ENCODE measurements around the gene PYGO2.

Gene PYGO2, protein sequence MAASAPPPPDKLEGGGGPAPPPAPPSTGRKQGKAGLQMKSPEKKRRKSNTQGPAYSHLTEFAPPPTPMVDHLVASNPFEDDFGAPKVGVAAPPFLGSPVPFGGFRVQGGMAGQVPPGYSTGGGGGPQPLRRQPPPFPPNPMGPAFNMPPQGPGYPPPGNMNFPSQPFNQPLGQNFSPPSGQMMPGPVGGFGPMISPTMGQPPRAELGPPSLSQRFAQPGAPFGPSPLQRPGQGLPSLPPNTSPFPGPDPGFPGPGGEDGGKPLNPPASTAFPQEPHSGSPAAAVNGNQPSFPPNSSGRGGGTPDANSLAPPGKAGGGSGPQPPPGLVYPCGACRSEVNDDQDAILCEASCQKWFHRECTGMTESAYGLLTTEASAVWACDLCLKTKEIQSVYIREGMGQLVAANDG

DNA sequence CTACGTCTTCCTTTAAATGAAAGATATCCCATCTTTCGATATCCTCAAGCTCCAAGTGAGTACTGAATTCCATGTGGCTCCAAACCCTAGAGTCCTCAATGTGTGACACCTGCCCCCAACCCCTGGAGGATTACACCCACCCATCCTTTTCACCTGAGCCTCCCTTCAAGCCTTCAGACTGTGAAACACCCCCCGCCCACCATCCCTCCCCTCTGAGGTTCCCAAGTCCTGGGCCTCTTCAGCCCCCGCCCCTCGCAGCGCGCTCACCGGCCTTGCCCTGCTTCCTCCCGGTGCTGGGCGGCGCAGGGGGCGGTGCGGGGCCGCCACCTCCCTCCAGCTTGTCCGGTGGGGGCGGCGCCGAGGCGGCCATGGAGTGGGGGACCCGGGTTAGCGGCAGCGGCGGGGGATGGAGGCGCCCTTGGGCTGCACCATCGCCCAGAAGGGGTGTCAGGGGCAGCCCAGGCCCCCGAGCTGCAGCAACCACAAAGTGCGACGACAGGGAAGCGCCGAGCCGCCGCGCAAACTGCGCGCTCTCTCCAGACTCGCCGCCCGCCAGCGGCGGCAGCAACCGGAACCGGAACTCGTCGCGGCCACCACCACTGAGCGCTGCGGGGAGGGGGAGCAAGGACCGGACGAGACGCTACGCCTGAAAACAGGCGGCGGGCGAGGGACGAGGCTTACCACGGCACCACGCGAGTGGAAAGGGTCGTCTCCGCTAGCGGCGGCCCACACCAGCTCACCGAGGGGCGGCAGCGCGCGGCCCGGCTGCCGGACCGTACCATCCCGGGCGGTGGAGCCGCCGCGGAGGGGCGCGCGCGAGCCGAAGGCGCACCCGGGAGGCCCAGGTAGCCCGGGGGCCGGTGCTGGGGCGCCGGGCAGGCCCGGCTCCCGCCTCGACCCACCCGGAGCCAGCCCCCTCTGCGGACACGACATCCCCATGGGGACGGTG is at the start of gene PYGO2:
Gene PYGO2 (minus strand): TSS at position 576 of the 949 bp plus-strand sequence. CDS start 206 bp downstream, at position 370.
- H3K4me3 Mint-ChIP-seq: peak within 1 kb of the TSS; percentile 87
- ATAC-seq (ENCODE audit: low read depth) (peak; percentile 79), DNase-seq (ENCODE audit: low spot score in 2 of 2) (peak; percentile 74 to 90)
- H3K9me3 Mint-ChIP-seq: no peaks in the 10 kb centered on the region
- peaks cover 10% of the 10 kb centered on the region for H3K36me3 Mint-ChIP-seq
- H3K27me3 Mint-ChIP-seq: no peaks in the 10 kb centered on the region
- H3K4me1 Mint-ChIP-seq: peaks cover 15% of the 10 kb centered on the region
- peak within 1 kb of the TSS; percentile 81 for H3K27ac Mint-ChIP-seq

DNA sequence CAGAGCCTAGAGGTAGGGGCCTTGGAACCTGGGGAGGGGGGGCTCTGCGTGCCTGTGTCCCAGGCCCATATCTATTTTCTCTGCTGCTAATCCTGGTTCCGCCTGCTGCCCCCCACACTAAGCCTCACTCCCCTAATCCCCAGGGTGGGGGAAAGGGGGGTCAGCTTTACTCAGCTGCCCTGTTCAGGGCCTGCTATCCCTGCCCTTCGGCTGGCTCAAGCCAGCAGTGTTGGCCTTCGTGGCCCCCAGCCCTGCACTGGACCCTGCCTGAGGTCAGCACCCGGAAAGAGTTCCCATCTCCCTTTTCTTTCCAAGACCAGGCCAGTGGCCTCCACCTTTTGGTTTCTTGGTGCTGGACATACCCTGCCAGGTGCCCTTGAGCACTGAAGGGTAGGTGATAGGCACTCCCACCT is 49.4 kb upstream of the PYGO2 start:
- no peaks in the 10 kb centered on the region for H3K27me3 Mint-ChIP-seq
- H3K4me3 Mint-ChIP-seq: no peak overlapping the region
- peaks cover 7% of the 10 kb centered on the region for H3K36me3 Mint-ChIP-seq
- H3K9me3 Mint-ChIP-seq: no peaks in the 10 kb centered on the region
- ATAC-seq (ENCODE audit: low read depth) (no peak), DNase-seq (ENCODE audit: low spot score in 2 of 2) (no peak)
- H3K27ac Mint-ChIP-seq: no peak overlapping the region
- H3K4me1 Mint-ChIP-seq: peaks cover 63% of the 10 kb centered on the region

DNA sequence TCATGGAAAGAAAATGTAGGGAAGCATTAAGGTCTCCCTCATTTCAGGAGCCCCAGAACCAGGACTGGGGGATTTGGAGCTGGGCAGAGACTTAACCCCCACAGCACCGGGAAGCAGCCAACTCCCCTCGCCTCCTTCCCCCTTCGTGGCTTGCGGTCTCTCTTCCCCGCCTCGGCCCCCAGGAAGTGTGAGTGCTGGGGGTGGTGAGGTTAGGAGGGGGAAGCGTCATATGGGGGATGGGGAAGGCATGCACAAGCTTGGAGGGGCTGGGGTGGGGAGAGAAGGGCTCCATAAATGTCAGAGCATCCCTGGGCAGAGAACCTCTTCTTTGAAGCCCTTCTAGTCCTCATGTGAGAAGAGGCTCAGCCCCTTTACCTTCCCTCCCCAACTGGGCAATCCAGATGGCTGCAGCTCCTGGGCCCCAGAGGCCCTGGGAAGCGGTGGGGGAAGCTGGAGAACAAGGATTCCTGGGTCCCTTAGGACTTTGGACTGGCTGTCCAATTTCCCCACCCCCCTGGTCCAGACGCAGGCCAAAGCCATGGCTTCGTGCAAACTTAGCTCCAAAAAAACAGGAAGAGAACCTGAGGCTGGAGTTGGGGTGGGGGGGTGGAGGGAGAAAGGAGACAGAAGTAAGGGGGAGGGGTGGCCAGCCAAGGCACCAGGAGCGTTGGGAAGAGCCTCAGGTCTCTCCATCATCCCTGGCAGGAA is 48.8 kb upstream of the PYGO2 start:
- DNase-seq (ENCODE audit: low spot score in 2 of 2): no peak
- H3K9me3 Mint-ChIP-seq: no peaks in the 10 kb centered on the region
- H3K27me3 Mint-ChIP-seq: no peaks in the 10 kb centered on the region
- H3K27ac Mint-ChIP-seq: peak overlapping the region; percentile 4
- peaks cover 7% of the 10 kb centered on the region for H3K36me3 Mint-ChIP-seq
- ATAC-seq (ENCODE audit: low read depth): no peak
- peaks cover 61% of the 10 kb centered on the region for H3K4me1 Mint-ChIP-seq
- H3K4me3 Mint-ChIP-seq: peak overlapping the region; percentile 27

DNA sequence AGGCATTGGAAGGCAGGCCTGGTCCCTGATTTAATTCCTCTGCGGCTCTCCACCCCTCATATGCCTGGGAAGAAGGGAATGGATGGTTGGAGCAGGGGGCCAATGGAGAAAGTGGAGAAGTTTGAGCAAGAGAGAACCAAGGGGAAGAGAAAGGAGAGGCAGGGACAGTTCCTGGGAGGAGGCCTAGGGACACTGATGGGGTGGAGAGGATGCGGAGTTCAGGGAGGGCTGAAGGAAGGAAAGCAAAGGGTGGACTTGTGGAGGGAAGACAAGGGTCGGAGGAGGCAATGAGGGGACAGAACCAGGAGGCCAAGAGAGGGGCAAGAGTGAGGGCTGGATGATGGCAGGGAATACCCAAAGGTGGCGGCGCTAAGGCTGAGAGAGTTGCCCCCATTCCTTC is 48.2 kb upstream of the PYGO2 start:
- H3K9me3 Mint-ChIP-seq: no peaks in the 10 kb centered on the region
- ATAC-seq (ENCODE audit: low read depth) (no peak), DNase-seq (ENCODE audit: low spot score in 2 of 2) (no peak)
- peaks cover 7% of the 10 kb centered on the region for H3K36me3 Mint-ChIP-seq
- H3K27me3 Mint-ChIP-seq: no peaks in the 10 kb centered on the region
- peak overlapping the region; percentile 44 for H3K4me3 Mint-ChIP-seq
- peaks cover 64% of the 10 kb centered on the region for H3K4me1 Mint-ChIP-seq
- H3K27ac Mint-ChIP-seq: no peak overlapping the region

DNA sequence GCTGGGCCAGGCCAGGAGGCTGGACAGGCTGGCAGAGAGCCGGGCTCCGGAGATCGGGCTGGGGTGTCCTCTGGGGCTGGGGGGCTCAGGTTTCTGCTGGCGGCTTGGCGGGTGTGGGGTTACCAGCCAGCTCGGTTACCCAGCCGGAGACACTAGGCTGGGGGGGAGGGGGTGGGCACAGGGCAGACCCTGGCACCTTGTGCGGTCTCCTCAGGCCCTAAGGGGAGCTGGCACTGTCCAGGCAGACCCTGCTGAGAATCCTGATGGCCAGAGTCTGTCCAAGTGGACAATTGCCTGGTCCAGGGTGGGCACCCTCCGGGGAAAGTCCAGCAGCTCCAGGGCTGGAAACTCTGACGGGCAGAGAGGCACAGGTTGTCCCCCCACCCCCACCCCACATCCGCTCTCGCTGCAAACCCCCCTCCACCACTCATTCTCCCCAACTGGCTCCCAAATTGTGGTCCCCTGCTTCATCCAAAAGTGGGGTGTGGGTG is 47.7 kb upstream of the PYGO2 start:
- no peak overlapping the region for H3K27ac Mint-ChIP-seq
- peaks cover 7% of the 10 kb centered on the region for H3K36me3 Mint-ChIP-seq
- ATAC-seq (ENCODE audit: low read depth) (no peak), DNase-seq (ENCODE audit: low spot score in 2 of 2) (no peak)
- no peaks in the 10 kb centered on the region for H3K27me3 Mint-ChIP-seq
- H3K4me1 Mint-ChIP-seq: peaks cover 66% of the 10 kb centered on the region
- H3K9me3 Mint-ChIP-seq: no peaks in the 10 kb centered on the region
- H3K4me3 Mint-ChIP-seq: peak overlapping the region; percentile 44

DNA sequence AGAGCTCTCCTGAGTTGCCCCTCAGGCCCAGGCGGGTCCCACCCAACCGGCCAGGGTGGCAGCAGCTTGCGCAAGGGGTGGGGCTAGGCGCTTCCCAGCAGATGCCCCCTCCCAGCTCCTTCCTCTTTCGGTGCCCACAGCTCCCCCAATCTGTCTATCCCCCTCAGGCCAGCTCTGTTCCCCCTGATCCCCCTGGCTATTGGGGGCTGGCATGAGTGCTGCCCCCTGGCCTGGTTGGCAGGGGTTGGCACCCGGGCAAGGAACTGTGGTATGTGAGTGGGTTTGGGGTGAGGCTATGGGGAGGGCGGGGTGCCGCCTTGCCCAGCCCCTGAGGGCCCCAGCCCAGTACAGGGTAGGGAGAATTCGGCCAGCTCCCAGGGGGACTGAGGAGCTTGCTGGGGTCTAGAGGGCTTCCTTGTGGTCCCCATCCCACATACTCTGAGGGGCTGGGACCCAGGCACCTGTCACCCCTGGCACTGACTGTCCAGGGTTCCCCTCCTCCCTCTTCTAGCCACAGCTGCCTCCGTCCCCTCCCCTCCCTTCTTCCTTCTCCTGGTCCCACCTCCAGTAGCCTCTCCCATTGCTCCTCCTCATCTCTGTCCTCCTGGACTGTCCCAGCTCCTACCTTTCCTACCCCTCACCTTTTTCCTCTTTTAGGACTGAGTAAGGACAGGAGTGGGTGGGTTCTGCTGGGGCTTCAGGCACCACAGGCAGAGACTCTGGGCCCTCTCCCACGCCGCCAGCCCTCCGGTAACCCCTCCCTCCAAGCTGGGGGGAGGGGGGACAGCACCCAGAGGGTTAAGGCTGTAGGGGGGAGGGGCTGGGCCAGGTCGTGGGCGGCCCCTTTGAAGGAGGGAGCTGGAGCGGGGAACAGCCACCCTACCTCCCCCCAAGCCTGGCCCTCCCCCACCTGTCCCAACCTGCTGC is 46.7 kb upstream of the PYGO2 start:
- no peak overlapping the region for H3K4me3 Mint-ChIP-seq
- DNase-seq (ENCODE audit: low spot score in 2 of 2): no peak

DNA sequence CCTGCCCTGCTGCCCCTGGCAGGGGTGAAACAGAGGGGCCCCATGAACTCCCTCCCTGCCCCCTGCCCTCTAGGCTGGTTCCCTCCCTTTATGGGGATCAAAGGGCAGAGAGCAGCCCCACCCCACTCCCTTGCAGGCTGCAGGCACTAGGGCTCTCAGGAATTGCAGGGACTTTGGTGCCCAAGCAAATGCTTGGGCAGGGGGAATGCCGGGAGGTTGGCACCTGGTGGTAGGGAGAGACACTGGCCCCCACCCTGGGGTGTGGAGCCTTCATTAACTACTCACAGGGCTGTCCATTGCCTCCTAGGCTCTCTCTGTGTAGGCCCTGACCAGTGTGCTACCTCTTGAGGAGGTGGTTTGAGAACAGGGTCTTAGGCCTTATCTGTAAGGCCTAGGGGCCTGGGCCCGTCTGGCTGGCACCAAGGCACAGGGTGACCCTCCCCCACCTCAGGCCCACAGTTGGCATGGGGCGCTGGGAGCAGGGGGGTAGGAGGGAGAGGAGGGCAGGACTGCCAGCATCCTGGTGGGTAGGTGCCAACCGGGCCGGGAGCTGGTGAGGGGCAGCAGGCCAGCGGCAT is 45.8 kb upstream of the PYGO2 start:
- Mint-ChIP-seq H3K36me3 (peaks cover 7% of the 10 kb centered on the region), H3K9me3 (no peaks in the 10 kb centered on the region)

More for the DNA sequence above, 46.7 kb upstream of the PYGO2 start:
- no peak for ATAC-seq (ENCODE audit: low read depth)
- Mint-ChIP-seq H3K9me3 (no peaks in the 10 kb centered on the region), H3K27ac (no peak overlapping the region), H3K4me1 (peaks cover 63% of the 10 kb centered on the region), H3K27me3 (no peaks in the 10 kb centered on the region), H3K36me3 (peaks cover 7% of the 10 kb centered on the region)

DNA sequence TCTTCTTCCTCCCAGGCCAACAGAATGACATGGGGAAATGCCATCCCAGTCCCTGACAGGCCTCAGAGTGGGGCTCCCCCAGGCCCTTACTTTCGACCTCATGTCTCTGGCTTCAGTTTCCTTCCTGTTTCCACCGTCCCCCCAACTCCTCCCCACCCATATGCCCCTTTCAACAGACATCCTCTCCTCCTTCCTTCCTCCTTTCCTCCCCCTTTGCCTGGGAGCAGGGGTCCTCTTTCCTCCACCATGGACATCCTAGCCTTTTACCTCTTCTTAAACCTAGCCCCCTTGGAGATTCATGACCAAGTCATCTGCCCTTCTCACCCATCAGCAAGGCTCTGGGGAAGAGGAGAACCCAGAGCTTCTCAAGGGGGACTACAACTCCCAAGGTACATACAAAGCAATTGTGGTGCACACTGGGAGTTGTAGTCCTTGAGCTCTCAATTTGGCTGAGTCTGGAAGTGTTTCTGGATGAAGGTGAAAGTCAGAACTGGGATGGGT is 45.1 kb upstream of the PYGO2 start:
- ATAC-seq (ENCODE audit: low read depth) (peak; percentile 28), DNase-seq (ENCODE audit: low spot score in 2 of 2) (no peak)
- peak overlapping the region; percentile 88 for H3K27ac Mint-ChIP-seq
- H3K4me1 Mint-ChIP-seq: peaks cover 52% of the 10 kb centered on the region
- peaks cover 7% of the 10 kb centered on the region for H3K36me3 Mint-ChIP-seq
- no peaks in the 10 kb centered on the region for H3K27me3 Mint-ChIP-seq
- peak overlapping the region; percentile 72 for H3K4me3 Mint-ChIP-seq
- no peaks in the 10 kb centered on the region for H3K9me3 Mint-ChIP-seq

More for the DNA sequence above, 45.8 kb upstream of the PYGO2 start:
- Mint-ChIP-seq H3K4me1 (peaks cover 56% of the 10 kb centered on the region), H3K4me3 (no peak overlapping the region), H3K27me3 (no peaks in the 10 kb centered on the region), H3K27ac (no peak overlapping the region)
- DNase-seq (ENCODE audit: low spot score in 2 of 2): no peak
- ATAC-seq (ENCODE audit: low read depth): no peak

DNA sequence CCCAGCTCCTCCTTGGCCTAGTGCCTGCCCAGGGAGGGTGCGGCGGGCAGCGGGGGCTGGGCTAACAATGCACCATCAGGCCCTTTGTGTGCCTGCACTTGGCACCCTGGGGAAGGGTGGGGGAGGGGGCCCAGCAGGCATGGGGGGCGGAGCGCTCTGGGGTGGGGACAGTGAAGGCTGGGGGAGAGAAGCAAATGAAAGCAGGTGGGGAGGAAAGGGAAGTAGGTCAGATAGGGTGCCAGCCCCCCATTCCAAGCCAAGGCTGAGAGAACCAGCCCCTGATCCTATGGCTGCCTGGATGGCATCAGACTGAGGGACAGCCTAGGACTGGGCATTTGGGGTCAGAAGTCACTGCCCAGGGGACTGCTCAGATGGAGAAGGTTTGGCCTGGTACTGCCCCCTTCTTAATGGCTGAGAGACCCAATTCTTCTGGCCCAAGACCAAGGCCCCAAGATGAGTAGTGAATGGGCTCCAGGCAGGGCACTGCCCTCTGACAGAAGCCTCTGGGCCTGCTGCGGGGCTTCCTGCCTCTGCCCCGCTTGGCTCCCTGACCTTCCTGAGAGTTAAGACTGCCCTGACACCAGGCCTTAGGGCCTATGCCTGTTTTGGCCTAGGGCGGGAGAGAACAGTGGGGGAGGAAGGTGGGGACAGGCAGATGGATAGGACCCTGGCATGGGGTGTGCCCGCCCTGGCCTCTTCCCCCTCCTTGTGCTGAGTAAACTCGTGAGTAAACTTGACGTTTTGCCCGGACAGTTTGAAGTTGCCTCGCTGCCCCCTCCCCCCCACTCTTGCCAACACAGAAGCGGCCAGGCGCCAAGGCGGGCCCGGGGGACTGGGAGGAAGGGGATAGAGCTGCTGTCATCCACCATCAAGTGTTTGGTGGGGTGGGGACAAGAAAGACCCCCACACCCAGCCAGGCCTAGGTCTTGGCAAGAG is 43.8 kb upstream of the PYGO2 start:
- ATAC-seq (ENCODE audit: low read depth): peak; percentile 27
- no peaks in the 10 kb centered on the region for H3K9me3 Mint-ChIP-seq
- peaks cover 7% of the 10 kb centered on the region for H3K36me3 Mint-ChIP-seq
- H3K4me1 Mint-ChIP-seq: peaks cover 46% of the 10 kb centered on the region
- peak in 1 of 2 donors; percentile 51 for DNase-seq (ENCODE audit: low spot score in 2 of 2)
- H3K27me3 Mint-ChIP-seq: no peaks in the 10 kb centered on the region
- peak overlapping the region; percentile 88 for H3K27ac Mint-ChIP-seq
- peak overlapping the region; percentile 99 for H3K4me3 Mint-ChIP-seq

DNA sequence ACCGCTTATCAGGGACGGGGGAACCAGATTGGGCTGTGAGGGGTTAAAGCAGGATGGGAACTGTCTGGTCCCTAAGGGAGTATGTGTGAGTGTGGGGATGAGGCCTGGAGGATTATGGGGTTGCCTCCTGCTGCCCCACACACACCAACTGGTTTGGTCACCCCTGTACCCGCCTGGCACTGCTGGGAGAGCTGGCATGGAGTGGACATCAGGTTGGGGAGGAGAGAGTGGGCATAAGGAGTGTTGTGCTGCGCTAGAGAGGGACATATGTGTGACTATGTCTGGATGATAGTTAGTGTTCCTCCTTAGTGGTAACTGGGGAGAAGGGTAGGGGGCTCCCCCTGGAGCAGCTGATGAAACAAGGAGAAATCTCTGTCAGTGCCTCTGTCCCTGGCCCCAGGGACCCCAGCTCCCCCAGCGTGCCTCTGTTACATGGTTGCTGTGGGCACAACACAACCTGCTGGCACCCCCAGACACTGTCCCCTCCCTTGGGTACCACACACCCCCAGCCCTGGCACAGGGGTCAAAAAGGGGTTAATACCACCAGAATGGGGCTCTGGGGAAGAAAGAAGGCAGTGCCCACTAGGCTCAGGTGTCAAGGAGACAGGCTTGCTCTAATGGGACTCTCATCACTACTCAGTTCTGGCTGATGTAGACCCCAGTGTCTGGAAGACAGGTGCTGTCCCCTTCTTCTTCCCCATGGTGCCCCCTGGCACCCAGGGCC is 42.9 kb upstream of the PYGO2 start:
- Mint-ChIP-seq H3K9me3 (no peaks in the 10 kb centered on the region), H3K4me3 (peak overlapping the region; percentile 99), H3K27ac (peak overlapping the region; percentile 88), H3K4me1 (peaks cover 43% of the 10 kb centered on the region), H3K27me3 (no peaks in the 10 kb centered on the region), H3K36me3 (peaks cover 2% of the 10 kb centered on the region)
- no peak for ATAC-seq (ENCODE audit: low read depth)
- no peak for DNase-seq (ENCODE audit: low spot score in 2 of 2)

DNA sequence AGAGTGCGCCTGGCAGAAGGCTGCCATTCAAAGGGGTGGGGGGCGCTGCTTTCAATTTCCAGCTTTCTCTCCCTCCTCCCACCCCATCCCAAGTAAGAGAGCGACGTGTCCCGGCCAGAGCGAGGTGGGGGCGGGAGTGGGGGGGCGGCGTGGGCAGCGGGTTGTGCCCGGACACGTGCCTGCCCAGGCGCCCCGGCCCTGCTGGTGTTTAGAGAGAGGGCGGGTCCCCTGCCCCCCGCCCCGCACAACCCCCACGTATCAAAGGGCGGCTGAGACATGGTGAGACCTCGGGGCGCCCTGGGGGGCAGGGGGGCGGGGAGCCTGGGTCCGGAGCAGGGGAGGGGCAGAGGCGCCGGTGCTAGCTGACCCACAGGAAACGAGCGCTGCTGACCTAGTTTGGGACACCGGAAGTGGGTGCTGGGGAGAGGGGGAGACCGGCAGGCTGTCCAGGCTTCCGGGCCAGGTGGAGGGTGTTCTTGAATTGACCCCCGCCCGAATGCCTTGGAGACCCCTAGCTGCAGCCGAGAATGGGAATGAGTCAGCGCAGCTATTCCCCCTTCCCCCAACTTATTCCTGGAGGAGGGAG is 42.3 kb upstream of the PYGO2 start:
- ATAC-seq (ENCODE audit: low read depth): no peak
- Mint-ChIP-seq H3K27ac (peak overlapping the region; percentile 88), H3K9me3 (no peaks in the 10 kb centered on the region), H3K4me1 (peaks cover 44% of the 10 kb centered on the region), H3K36me3 (peaks cover 1% of the 10 kb centered on the region), H3K27me3 (no peaks in the 10 kb centered on the region), H3K4me3 (peak overlapping the region; percentile 99)
- DNase-seq (ENCODE audit: low spot score in 2 of 2): no peak
